Pancreas (tissue), 10 donors: ENCODE measurements around the gene C16orf86. TPM values are rescaled to one million over a fixed set of nuclear protein-coding genes. Genes with fewer than 3 reads are reported as not detected.
A peak's percentile ranks its signal among the peaks of the same experiment; 100 is the strongest.

Source experiments
- ATAC-seq, 4 donors: fragments of 200-7000 bp; cut with Tn5 transposase; one replicate each; pipeline versions ENCODE4 v1.8.0 to v1.9.1; 2020; ENCODE audit warnings: mild to moderate bottlenecking in 4 of 4, moderate library complexity in 4 of 4
- DNase-seq, 6 donors: peaks; one replicate each; pipeline ENCODE4 v3.0.0-alpha.2; 2020
- FAIRE-seq: peaks from 2 replicates; lab custom pipeline; 2012; peaks lifted over from hg19 to GRCh38; lab: Jason Lieb, UNC
- H3K27ac ChIP-seq, 4 donors: fragments of 200-600 bp; sonication (generic); 1 replicate in 3 of 4; 2 replicates in 1 of 4; pipeline versions ENCODE4 v1.5.0 to v1.8.0; 2020
- H3K27me3 ChIP-seq, 4 donors: fragments of 200-600 bp; one replicate each; pipeline ENCODE4 v1.8.0; 2021
- H3K36me3 ChIP-seq, 3 donors: fragments of 200-600 bp; sonication (generic) in 1 of 3; one replicate each; pipeline versions ENCODE4 v1.5.0 to v1.8.0; 2020 to 2021
- H3K4me1 ChIP-seq, 3 donors: fragments of 200-600 bp; one replicate each; pipeline ENCODE4 v1.8.0; 2021
- H3K4me3 ChIP-seq, 4 donors: fragments of 200-600 bp; sonication (generic) in 2 of 4; one replicate each; pipeline versions ENCODE4 v1.5.0 to v1.8.0; 2020 to 2021
- H3K9me3 ChIP-seq, 4 donors: fragments of 200-600 bp; one replicate each; pipeline ENCODE4 v1.8.0; 2021
- CTCF ChIP-seq, 4 donors: fragments of 200-600 bp; sonication (generic) in 3 of 4; IDR thresholded peaks; one replicate each; pipeline versions ENCODE4 v1.5.0 to v1.8.0; 2021; ENCODE audit warnings: antibody characterized with exemption in 4 of 4
- WGBS, 2 donors: extraction: QIAGEN DNeasy Blood & Tissue Kit; methylation state at CpG; one replicate each; pipeline ENCODE4 v1.1.7; 2013; 5-methylcytosine and 5-hydroxymethylcytosine counted together
- intact Hi-C, 3 donors: fragments of 100-400 bp; cut with DNase I; formaldehyde crosslinking; loops; one replicate each; pipeline versions ENCODE4 v1.11.1 to v1.14.2; 2022
- polyA plus RNA-seq, 2 donors: library from polyadenylated mRNA; stranded (reverse); fragments of 200-250 nt; gene quantifications; one replicate each; pipeline ENCODE4 v1.2.3, GENCODE V29; 2013
- total RNA-seq, 6 donors: library from RNA; stranded (reverse); fragmentation: NEBNext Ultra II Directional in 4 of 6; extraction: Animal tissue kit (Norgen Biotek cat#: 25700) in 4 of 6; gene quantifications; one replicate each; pipeline versions ENCODE4 v1.2.1 to v1.2.4, GENCODE V29; 2021 to 2023
- donor health status: healthy with polysubstance abuse.
- donor health status: DM: no; HTN: no; CAD: no; lungs with moderate emphysema.
- donor health status: DM: no; HTN: no; CAD: no.
- donor health status: control.
- donor health status: control.
- donor health status: Bipolar disorder and iron deficiency.
- donor health status: DM: yes; HTN: yes; CAD: no.
- donor health status: DM: no; HTN: no; CAD: no.
- donor health status: DM: no; HTN: no; CAD: no.
- donor health status: DM: yes; HTN: yes; CAD: no.

C16orf86 gene
- total and polyA plus RNA-seq, 8 donors: 1.4 to 7.6 (median 3.2) TPM

DNA sequence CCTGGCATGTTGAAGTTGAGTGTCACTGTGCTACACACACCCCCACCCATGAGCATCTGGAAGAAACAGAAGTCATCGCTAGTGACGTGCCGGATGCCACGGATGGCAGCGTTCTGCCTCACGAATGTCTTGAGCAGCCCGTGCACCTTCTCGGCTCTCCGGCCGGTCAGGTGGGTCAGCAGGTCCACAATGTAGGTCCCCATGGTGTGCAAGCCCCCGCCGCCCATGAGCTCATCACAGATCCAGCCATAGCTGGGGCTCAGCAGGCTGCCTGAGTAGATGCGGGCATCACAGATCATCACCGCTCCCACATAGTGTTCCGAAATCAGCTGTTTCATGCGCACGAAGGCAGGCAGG is 8.9 kb downstream of the C16orf86 start:
- peak in 2 of 6 donors; percentile 11 to 65 for DNase-seq
- H3K4me3 ChIP-seq: no peak overlapping the region
- ATAC-seq: no peak
- H3K27ac ChIP-seq: no peak overlapping the region
- TF ChIP-seq CTCF (IDR thresholded peaks at IDR 0.05): no peak
- FAIRE-seq: no peak
- H3K36me3 ChIP-seq: no peaks in the 10 kb centered on the region
- 93 to 97% methylated on average over 17 of the region's 17 CpGs for WGBS, 2 donors
- intact Hi-C loops: loop anchor here in 1 of 3 donors (10.0 kb wide), 1 partner anchor 249 kb away; no protein-coding TSS in a partner anchor
- peaks cover 5 to 16% (median 9%) of the 10 kb centered on the region in 3 donors for H3K4me1 ChIP-seq
- no peaks in the 10 kb centered on the region for H3K27me3 ChIP-seq
- no peaks in the 10 kb centered on the region for H3K9me3 ChIP-seq

- 96% methylated on average over 7 of the region's 7 CpGs for WGBS, 2 donors
- DNase-seq (no peak), FAIRE-seq (no peak), ATAC-seq (no peak)
- no peaks in the 10 kb centered on the region for H3K27me3 ChIP-seq
- intact Hi-C loops: loop anchor here in 1 of 3 donors (10.0 kb wide), 1 partner anchor 249 kb away; no protein-coding TSS in a partner anchor
- no peak overlapping the region for H3K4me3 ChIP-seq
- H3K9me3 ChIP-seq: no peaks in the 10 kb centered on the region
- peaks cover 5 to 16% (median 9%) of the 10 kb centered on the region in 3 donors for H3K4me1 ChIP-seq
- TF ChIP-seq CTCF (IDR thresholded peaks at IDR 0.05): no peak
- no peak overlapping the region for H3K27ac ChIP-seq
- no peaks in the 10 kb centered on the region for H3K36me3 ChIP-seq
Observed at GRCh38 chr16:67675999-67676398, 9.4 kb downstream of the C16orf86 start.

DNA sequence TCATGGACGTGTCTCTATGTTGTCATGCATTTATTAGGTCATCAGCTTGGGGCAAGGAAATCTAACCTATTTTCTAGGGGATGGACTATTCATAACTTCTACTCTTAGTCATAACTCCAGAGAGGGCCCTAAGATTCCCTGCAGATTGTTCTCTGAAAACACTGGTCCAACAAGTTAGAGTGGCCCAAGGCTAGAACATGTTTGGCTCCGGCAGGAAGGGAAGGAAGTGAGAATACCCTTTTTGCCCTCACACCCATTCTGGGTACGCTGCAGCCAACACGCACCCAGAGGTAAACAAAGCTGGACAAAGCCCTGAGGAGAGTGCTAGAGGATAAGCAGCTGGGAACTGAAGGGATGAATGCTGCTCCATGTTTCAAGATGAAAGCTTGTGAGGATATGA is 9.9 kb downstream of the C16orf86 start:
- Histone ChIP-seq H3K27me3 (no peaks in the 10 kb centered on the region), H3K4me1 (peaks cover 5 to 16% (median 9%) of the 10 kb centered on the region in 3 donors), H3K27ac (no peak overlapping the region), H3K4me3 (no peak overlapping the region), H3K9me3 (no peaks in the 10 kb centered on the region), H3K36me3 (no peaks in the 10 kb centered on the region)
- 83 to 88% methylated on average over 4 of the region's 4 CpGs for WGBS, 2 donors
- DNase-seq (no peak), ATAC-seq (no peak), FAIRE-seq (no peak)
- intact Hi-C loops: loop anchor here in 1 of 3 donors (10.0 kb wide), 1 partner anchor 248 kb away; no protein-coding TSS in a partner anchor
- TF ChIP-seq CTCF (IDR thresholded peaks at IDR 0.05): no peak

- no peaks in the 10 kb centered on the region for H3K27me3 ChIP-seq
- no peaks in the 10 kb centered on the region for H3K9me3 ChIP-seq
- H3K4me1 ChIP-seq: peaks cover 5 to 16% (median 9%) of the 10 kb centered on the region in 3 donors
- 83 to 86% methylated on average over 8 of the region's 8 CpGs for WGBS, 2 donors
- no peak overlapping the region for H3K27ac ChIP-seq
- H3K36me3 ChIP-seq: no peaks in the 10 kb centered on the region
- ATAC-seq (no peak), FAIRE-seq (no peak), DNase-seq (no peak)
- no peak for TF ChIP-seq CTCF (IDR thresholded peaks at IDR 0.05)
- no peak overlapping the region for H3K4me3 ChIP-seq
- intact Hi-C loops: loop anchor here in 1 of 3 donors (10.0 kb wide), 1 partner anchor 248 kb away; no protein-coding TSS in a partner anchor
Observed at GRCh38 chr16:67676939-67677338, 10.3 kb downstream of the C16orf86 start.

DNA sequence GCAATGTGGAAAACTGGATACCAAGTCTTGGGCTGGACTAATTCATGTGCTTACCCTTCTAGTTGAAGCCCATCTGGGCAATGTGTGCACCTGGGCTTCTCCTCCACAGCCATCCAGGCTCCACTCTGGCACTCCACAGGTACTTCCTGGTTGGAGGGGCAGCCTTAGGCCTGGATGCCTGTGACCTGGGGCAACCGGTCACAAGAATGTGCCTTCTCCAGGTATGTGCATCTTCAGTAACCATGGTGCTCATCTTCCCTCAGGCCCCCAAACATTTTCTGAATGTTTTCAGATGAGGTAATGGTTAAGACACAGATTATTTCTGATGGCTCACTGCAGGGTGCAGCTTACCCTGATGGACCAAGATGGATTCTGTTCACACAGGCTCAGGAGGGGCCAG is 11.1 kb downstream of the C16orf86 start:
- no peaks in the 10 kb centered on the region for H3K9me3 ChIP-seq
- no peaks in the 10 kb centered on the region for H3K27me3 ChIP-seq
- WGBS, 2 donors: 97 to 100% methylated on average over 1 of the region's 1 CpG
- ATAC-seq (no peak), FAIRE-seq (no peak), DNase-seq (no peak)
- no peak overlapping the region for H3K27ac ChIP-seq
- H3K36me3 ChIP-seq: no peaks in the 10 kb centered on the region
- H3K4me1 ChIP-seq: peaks cover 5 to 16% (median 9%) of the 10 kb centered on the region in 3 donors
- TF ChIP-seq CTCF (IDR thresholded peaks at IDR 0.05): no peak
- H3K4me3 ChIP-seq: no peak overlapping the region
- intact Hi-C loops: loop anchor here in 1 of 3 donors (10.0 kb wide), 1 partner anchor 247 kb away; no protein-coding TSS in a partner anchor
